Body of pancreas (tissue), 4 donors: ENCODE measurements around the gene RUNX2.

ENCODE experiments used
- CTCF ChIP-seq, 7 experiments: fragments of 450-650 bp in 4 of 7; fragments of 200-600 bp in 3 of 7; sonication (generic) in 3 of 7; IDR thresholded peaks; one replicate each; pipeline ENCODE4 v1.5.1; 2016 to 2019; ENCODE audit warnings: antibody characterized with exemption in 7 of 7
- POLR2A ChIP-seq, 3 donors: fragments of 450-650 bp; IDR thresholded peaks; one replicate each; pipeline ENCODE4 v1.6.1; 2016; ENCODE audit warnings: antibody characterized with exemption in 3 of 3, mild to moderate bottlenecking in 2 of 3

- TF ChIP-seq CTCF (IDR thresholded peaks at IDR 0.05) (no peak), POLR2A (IDR thresholded peaks at IDR 0.05) (no peak)
Observed at GRCh38 chr6:45422503-45423110, 94.5 kb downstream of the RUNX2 start.
